Astrocyte of the spinal cord (primary cell): ENCODE data around the gene HDAC5.
A peak's percentile ranks its signal among the peaks of the same experiment; 100 is the strongest.

ENCODE experiments used
- DNase-seq: peaks from one replicate; pipeline ENCODE4 v3.0.0; 2011; ENCODE audit warnings: low read depth, low spot score
- H3K4me3 ChIP-seq: 2 replicates; pipeline ENCODE4 v1.5.1; 2011; ENCODE audit warnings: low read depth, mild to moderate bottlenecking, low read length, moderate library complexity
- in situ Hi-C: cut with HindIII; loops from 2 replicates; pipeline ENCODE4 v1.10.0; 2017; ENCODE audit warnings: low sequenced_read_pairs
- TF ChIP-seq, protein P1 (sequence below): IDR thresholded peaks from 2 replicates; pipeline ENCODE4 v1.5.1; 2012; ENCODE audit warnings: low read depth, mild to moderate bottlenecking, low read length, inconsistent platforms

HDAC5 gene

GRCh38 chr17:44123356-44124117 is at the start of gene HDAC5:
HDAC5 (minus strand) TSS chr17:44123641; CDS start chr17:44117515, 6,126 bp downstream.
- TF ChIP-seq, protein P1, sequence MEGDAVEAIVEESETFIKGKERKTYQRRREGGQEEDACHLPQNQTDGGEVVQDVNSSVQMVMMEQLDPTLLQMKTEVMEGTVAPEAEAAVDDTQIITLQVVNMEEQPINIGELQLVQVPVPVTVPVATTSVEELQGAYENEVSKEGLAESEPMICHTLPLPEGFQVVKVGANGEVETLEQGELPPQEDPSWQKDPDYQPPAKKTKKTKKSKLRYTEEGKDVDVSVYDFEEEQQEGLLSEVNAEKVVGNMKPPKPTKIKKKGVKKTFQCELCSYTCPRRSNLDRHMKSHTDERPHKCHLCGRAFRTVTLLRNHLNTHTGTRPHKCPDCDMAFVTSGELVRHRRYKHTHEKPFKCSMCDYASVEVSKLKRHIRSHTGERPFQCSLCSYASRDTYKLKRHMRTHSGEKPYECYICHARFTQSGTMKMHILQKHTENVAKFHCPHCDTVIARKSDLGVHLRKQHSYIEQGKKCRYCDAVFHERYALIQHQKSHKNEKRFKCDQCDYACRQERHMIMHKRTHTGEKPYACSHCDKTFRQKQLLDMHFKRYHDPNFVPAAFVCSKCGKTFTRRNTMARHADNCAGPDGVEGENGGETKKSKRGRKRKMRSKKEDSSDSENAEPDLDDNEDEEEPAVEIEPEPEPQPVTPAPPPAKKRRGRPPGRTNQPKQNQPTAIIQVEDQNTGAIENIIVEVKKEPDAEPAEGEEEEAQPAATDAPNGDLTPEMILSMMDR: peak; percentile 62
- H3K4me3 ChIP-seq: peak within 1 kb of the TSS; percentile 76
- in situ Hi-C loops: no loop called here
- DNase-seq: peak; percentile 96

- no peak overlapping the region for H3K4me3 ChIP-seq
- no peak for DNase-seq
- TF ChIP-seq, protein P1: no peak
- in situ Hi-C loops: no loop called here
Measured at GRCh38 chr17:44171931-44172455, 48.6 kb upstream of the HDAC5 start.

GRCh38 chr17:44170499-44171201 is 47.2 kb upstream of the HDAC5 start, which contains the start of gene ASB16:
ASB16 (plus strand) TSS chr17:44170704; CDS start chr17:44170790, 86 bp downstream.
- TF ChIP-seq, protein P1: no peak
- in situ Hi-C loops: no loop called here
- no peak within 1 kb of the TSS for H3K4me3 ChIP-seq
- peak; percentile 6 for DNase-seq

DNA sequence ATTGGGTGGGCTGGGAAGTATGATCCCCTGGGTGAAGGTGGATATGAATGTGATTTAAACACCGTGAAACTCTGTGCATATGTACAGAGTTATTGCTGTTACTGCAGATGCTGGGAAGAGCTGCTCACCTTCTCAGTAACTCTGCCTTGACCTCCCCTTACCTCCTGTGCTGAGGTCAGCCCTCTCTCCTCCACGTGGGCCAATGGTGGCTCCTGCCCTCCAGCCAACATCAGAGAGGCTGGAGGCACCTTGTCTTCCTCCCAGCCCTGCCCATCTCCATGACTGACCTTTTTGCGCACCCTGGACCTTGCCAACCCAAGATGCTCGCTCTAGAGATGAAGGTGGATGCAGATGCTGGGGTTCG is 46.7 kb upstream of the HDAC5 start:
- TF ChIP-seq, protein P1: no peak
- DNase-seq: no peak
- no peak overlapping the region for H3K4me3 ChIP-seq
- in situ Hi-C loops: no loop called here

DNA sequence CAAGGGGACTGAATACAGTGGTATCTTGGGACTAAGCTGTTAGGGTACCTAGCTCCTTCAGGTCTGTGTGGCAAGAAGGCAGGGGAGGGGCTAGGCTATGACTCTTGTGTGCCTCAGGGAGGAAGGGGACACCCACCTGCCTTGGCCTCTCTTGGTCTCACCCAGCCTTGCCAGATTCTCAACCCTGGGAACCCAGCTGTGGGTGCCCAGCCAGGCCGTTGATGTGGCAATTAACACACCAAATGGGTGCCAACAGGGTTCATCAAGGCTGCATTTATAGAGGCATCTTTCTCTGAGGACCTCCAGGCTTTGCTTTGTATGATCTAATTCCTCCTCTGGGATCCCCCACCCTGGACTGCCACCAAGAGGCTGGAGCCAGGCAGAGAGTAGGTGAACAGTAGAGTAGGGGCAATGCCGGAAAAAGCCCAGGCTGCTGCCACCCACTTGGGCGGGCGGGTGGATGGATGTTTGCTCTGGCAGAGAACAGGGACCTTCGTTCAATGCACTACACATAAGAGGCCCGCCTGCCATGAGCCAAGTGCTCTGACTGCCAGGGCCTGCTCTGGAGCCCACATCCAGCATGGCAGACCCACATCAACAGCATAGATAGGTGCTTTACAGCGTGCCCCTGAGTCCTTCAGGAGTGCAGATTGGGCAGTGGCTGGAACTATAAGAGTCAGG is 43.9 kb upstream of the HDAC5 start:
- no peak for DNase-seq
- in situ Hi-C loops: no loop called here
- no peak overlapping the region for H3K4me3 ChIP-seq
- TF ChIP-seq, protein P1: no peak

- TF ChIP-seq, protein P1: no peak
- no peak for DNase-seq
- in situ Hi-C loops: no loop called here
- no peak overlapping the region for H3K4me3 ChIP-seq
Measured at GRCh38 chr17:44164476-44164875, 41.0 kb upstream of the HDAC5 start.
